OCI-LY1 (cell line): ENCODE measurements around the gene FRMD4A.

ENCODE experiments used
- EZH2 ChIP-seq: fragments of 200-600 bp; sonication (generic), shearing (Covaris generic); IDR thresholded peaks from 2 replicates; pipeline ENCODE4 v1.8.0; 2017; ENCODE audit warnings: borderline replicate concordance, mixed run types, mild to moderate bottlenecking, antibody characterized with exemption, low read length, moderate library complexity, mixed read lengths
- TF ChIP-seq, protein P1 (sequence below): fragments of 200-600 bp; sonication (generic), shearing (Covaris generic); IDR thresholded peaks from 2 replicates; pipeline ENCODE4 v1.5.1; 2017; ENCODE audit warnings: mild to moderate bottlenecking, antibody characterized with exemption, low read length, moderate library complexity, mixed read lengths

GRCh38 chr10:13829790-13830189, 500.9 kb downstream of the FRMD4A start:
- TF ChIP-seq, protein P1, sequence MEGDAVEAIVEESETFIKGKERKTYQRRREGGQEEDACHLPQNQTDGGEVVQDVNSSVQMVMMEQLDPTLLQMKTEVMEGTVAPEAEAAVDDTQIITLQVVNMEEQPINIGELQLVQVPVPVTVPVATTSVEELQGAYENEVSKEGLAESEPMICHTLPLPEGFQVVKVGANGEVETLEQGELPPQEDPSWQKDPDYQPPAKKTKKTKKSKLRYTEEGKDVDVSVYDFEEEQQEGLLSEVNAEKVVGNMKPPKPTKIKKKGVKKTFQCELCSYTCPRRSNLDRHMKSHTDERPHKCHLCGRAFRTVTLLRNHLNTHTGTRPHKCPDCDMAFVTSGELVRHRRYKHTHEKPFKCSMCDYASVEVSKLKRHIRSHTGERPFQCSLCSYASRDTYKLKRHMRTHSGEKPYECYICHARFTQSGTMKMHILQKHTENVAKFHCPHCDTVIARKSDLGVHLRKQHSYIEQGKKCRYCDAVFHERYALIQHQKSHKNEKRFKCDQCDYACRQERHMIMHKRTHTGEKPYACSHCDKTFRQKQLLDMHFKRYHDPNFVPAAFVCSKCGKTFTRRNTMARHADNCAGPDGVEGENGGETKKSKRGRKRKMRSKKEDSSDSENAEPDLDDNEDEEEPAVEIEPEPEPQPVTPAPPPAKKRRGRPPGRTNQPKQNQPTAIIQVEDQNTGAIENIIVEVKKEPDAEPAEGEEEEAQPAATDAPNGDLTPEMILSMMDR, result no peak
- no peak for TF ChIP-seq EZH2
